Neural progenitor cell (in vitro differentiated cells): ENCODE data around the gene HNRNPM. TPM values are rescaled to one million over a fixed set of nuclear protein-coding genes. Genes with fewer than 3 reads are reported as not detected.

ENCODE experiments used
- DNase-seq: peaks from one replicate; pipeline ENCODE4 v3.0.0-alpha.2; 2016; ENCODE audit warnings: low spot score
- H2AFZ ChIP-seq: fragments of 200-600 bp; sonication (generic); replicated peaks from 2 replicates; pipeline ENCODE4 v1.6.1; 2016; ENCODE audit warnings: antibody characterized with exemption
- H3F3A ChIP-seq: fragments of 200-600 bp; sonication (generic); 2 replicates; pipeline ENCODE4 v1.6.1; 2016; ENCODE audit warnings: antibody characterized with exemption, low read depth
- H3K27ac ChIP-seq: fragments of 200-600 bp; sonication (generic); 2 replicates; pipeline ENCODE4 v1.5.1; 2016; ENCODE audit warnings: mild to moderate bottlenecking
- H3K27me3 ChIP-seq: fragments of 200-600 bp; sonication (generic); 2 replicates; pipeline ENCODE4 v1.6.1; 2016; ENCODE audit warnings: mild to moderate bottlenecking, moderate library complexity
- H3K36me3 ChIP-seq: fragments of 200-600 bp; sonication (generic); 2 replicates; pipeline ENCODE4 v1.5.1; 2016
- H3K4me1 ChIP-seq: fragments of 200-600 bp; sonication (generic); 2 replicates; pipeline ENCODE4 v1.6.1; 2016; ENCODE audit warnings: mixed run types
- H3K4me2 ChIP-seq: fragments of 200-600 bp; sonication (generic); 2 replicates; pipeline ENCODE4 v1.6.1; 2016
- H3K4me3 ChIP-seq: fragments of 200-600 bp; sonication (generic); 2 replicates; pipeline ENCODE4 v1.5.1; 2016
- H3K79me2 ChIP-seq: fragments of 200-600 bp; sonication (generic); 2 replicates; pipeline ENCODE4 v1.6.1; 2016; ENCODE audit warnings: low read depth
- H3K9ac ChIP-seq: fragments of 200-600 bp; sonication (generic); 2 replicates; pipeline ENCODE4 v1.6.1; 2016
- H3K9me3 ChIP-seq: fragments of 200-600 bp; sonication (generic); 2 replicates; pipeline ENCODE4 v1.5.1; 2016; ENCODE audit warnings: low read depth
- H4K20me1 ChIP-seq: fragments of 200-600 bp; sonication (generic); 2 replicates; pipeline ENCODE4 v1.6.1; 2016; ENCODE audit warnings: low read depth
- H3K27ac Mint-ChIP-seq: 3 replicates; pipeline ENCODE4 v1.8.0; 2021; ENCODE audit warnings: mixed read lengths
- H3K27me3 Mint-ChIP-seq: 2 replicates; pipeline ENCODE4 v1.8.0; 2022; ENCODE audit warnings: low read depth, mild to moderate bottlenecking, inconsistent platforms, moderate library complexity, mixed read lengths; ENCODE audit not compliant: insufficient read depth
- H3K36me3 Mint-ChIP-seq: 3 replicates; pipeline ENCODE4 v1.8.0; 2021; ENCODE audit warnings: mixed read lengths
- H3K4me1 Mint-ChIP-seq: 3 replicates; pipeline ENCODE4 v1.8.0; 2021; ENCODE audit warnings: mixed read lengths
- H3K4me3 Mint-ChIP-seq: 3 replicates; pipeline ENCODE4 v1.8.0; 2021; ENCODE audit warnings: mild to moderate bottlenecking, moderate library complexity, mixed read lengths
- H3K9me3 Mint-ChIP-seq: 3 replicates; pipeline ENCODE4 v1.8.0; 2020; ENCODE audit warnings: mixed read lengths
- CTCF ChIP-seq: fragments of 200-600 bp; sonication (generic); IDR thresholded peaks from 2 replicates; pipeline ENCODE4 v1.5.1; 2017; ENCODE audit warnings: antibody characterized with exemption, mild to moderate bottlenecking
- EZH2 ChIP-seq: fragments of 200-600 bp; sonication (generic); IDR thresholded peaks from 2 replicates; pipeline ENCODE4 v1.6.1; 2017; ENCODE audit warnings: antibody characterized with exemption, mild to moderate bottlenecking, moderate library complexity
- EZH2phosphoT487 ChIP-seq: fragments of 200-600 bp; sonication (generic); IDR thresholded peaks from 2 replicates; pipeline ENCODE4 v1.6.1; 2017; ENCODE audit warnings: antibody characterized with exemption
- total RNA-seq: library from RNA; depleted of rRNA; stranded (reverse); fragments of >200 nt; gene quantifications from 2 replicates; pipeline ENCODE4 v1.2.3, GENCODE V29; 2015; ENCODE audit warnings: low replicate concordance

HNRNPM gene
- total RNA-seq, 1 donor from 2014 or later: 118 TPM

DNA sequence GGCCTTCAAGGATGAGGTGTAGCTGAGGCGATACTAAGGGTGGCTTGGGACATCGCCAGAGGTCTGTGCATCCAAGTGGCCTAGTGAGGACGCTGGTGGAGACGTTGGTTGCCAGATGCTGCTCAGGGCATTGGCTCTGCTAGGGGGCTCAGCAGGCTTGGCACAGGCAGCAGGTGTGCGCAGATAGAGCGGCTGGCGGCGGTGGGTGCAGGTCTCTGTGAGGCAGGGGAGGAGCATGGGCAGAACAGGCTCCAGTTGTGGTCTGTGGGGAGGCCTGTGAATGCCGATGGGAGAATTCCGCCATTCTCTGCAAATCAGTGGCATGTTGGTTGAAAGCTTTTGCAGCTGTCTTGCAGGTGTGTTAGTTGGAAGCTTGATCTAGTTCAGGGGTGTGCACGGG, 36.4 kb downstream of the HNRNPM start:
- H3K27me3 ChIP-seq: no peaks in the 10 kb centered on the region
- no peaks in the 10 kb centered on the region for H3K9me3 ChIP-seq
- H3K4me2 ChIP-seq: no peak overlapping the region
- peaks cover 96% of the 10 kb centered on the region for H3K79me2 ChIP-seq
- peak overlapping the region; percentile 25 for H3K9ac ChIP-seq
- H3K27ac Mint-ChIP-seq: peak overlapping the region; percentile 59
- H3K4me1 ChIP-seq: peaks cover 4% of the 10 kb centered on the region
- no peak for TF ChIP-seq CTCF
- TF ChIP-seq EZH2phosphoT487: no peak
- TF ChIP-seq EZH2: no peak
- no peaks in the 10 kb centered on the region for H3K36me3 ChIP-seq
- peaks cover 3% of the 10 kb centered on the region for H3K27me3 Mint-ChIP-seq
- no peak overlapping the region for H3K4me3 ChIP-seq
- H3K4me1 Mint-ChIP-seq: peaks cover 17% of the 10 kb centered on the region
- no peak overlapping the region for H2AFZ ChIP-seq
- peaks cover 95% of the 10 kb centered on the region for H4K20me1 ChIP-seq
- H3K4me3 Mint-ChIP-seq: no peak overlapping the region
- H3K27ac ChIP-seq: peak overlapping the region; percentile 58
- H3K36me3 Mint-ChIP-seq: peaks cover 41% of the 10 kb centered on the region
- DNase-seq: no peak
- no peaks in the 10 kb centered on the region for H3K9me3 Mint-ChIP-seq
- peaks cover 23% of the 10 kb centered on the region for H3F3A ChIP-seq

DNA sequence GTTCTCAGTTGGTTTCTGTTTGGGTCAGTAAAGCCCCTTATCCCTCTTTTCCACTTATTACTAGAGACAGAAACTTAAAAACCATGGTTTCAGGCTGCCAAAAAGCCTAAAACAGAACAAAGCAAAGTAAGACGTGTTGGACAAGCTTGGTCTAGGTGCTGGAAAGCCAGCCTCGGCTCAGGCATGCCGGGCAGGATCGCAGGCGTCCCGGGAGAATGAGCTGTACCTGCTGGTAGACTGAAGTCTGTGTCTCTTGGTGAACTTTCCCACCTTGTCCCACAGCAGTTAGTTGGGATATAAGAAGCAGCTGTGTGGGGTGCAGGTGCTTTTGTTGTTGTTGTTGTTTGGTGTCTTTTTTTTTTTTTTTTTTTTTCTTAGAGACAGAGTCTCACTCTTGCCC, 36.8 kb downstream of the HNRNPM start:
- no peaks in the 10 kb centered on the region for H3K9me3 ChIP-seq
- no peak overlapping the region for H3K9ac ChIP-seq
- peaks cover 3% of the 10 kb centered on the region for H3K27me3 Mint-ChIP-seq
- no peak overlapping the region for H3K4me3 ChIP-seq
- H2AFZ ChIP-seq: no peak overlapping the region
- H3K27ac Mint-ChIP-seq: no peak overlapping the region
- H3K79me2 ChIP-seq: peaks cover 92% of the 10 kb centered on the region
- H3K36me3 ChIP-seq: no peaks in the 10 kb centered on the region
- H3K27ac ChIP-seq: peak overlapping the region; percentile 27
- no peaks in the 10 kb centered on the region for H3K9me3 Mint-ChIP-seq
- peaks cover 18% of the 10 kb centered on the region for H3K4me1 Mint-ChIP-seq
- no peak overlapping the region for H3K4me3 Mint-ChIP-seq
- DNase-seq: no peak
- no peak for TF ChIP-seq EZH2phosphoT487
- no peak for TF ChIP-seq EZH2
- no peak for TF ChIP-seq CTCF
- peaks cover 41% of the 10 kb centered on the region for H3K36me3 Mint-ChIP-seq
- peaks cover 27% of the 10 kb centered on the region for H3F3A ChIP-seq
- H3K4me2 ChIP-seq: no peak overlapping the region
- H4K20me1 ChIP-seq: peaks cover 95% of the 10 kb centered on the region
- no peaks in the 10 kb centered on the region for H3K27me3 ChIP-seq
- H3K4me1 ChIP-seq: peaks cover 9% of the 10 kb centered on the region

- Mint-ChIP-seq H3K4me3 (no peak overlapping the region), H3K27me3 (peaks cover 3% of the 10 kb centered on the region), H3K4me1 (peaks cover 23% of the 10 kb centered on the region), H3K36me3 (peaks cover 45% of the 10 kb centered on the region), H3K9me3 (no peaks in the 10 kb centered on the region), H3K27ac (no peak overlapping the region)
- no peak for DNase-seq
- H3K4me3 ChIP-seq: no peak overlapping the region
- peaks cover 19% of the 10 kb centered on the region for H3K4me1 ChIP-seq
- no peak overlapping the region for H2AFZ ChIP-seq
- H3K27ac ChIP-seq: no peak overlapping the region
- no peaks in the 10 kb centered on the region for H3K36me3 ChIP-seq
- no peaks in the 10 kb centered on the region for H3K9me3 ChIP-seq
- no peak overlapping the region for H3K4me2 ChIP-seq
- no peak overlapping the region for H3K9ac ChIP-seq
- H4K20me1 ChIP-seq: peaks cover 95% of the 10 kb centered on the region
- H3K79me2 ChIP-seq: peaks cover 89% of the 10 kb centered on the region
- H3F3A ChIP-seq: peaks cover 38% of the 10 kb centered on the region
- TF ChIP-seq CTCF (no peak), EZH2 (no peak), EZH2phosphoT487 (no peak)
- no peaks in the 10 kb centered on the region for H3K27me3 ChIP-seq
Observed at GRCh38 chr19:8482696-8483095, 37.9 kb downstream of the HNRNPM start.
